T-helper 17 cell (primary cell): Measurements from ENCODE around the gene NDUFA8. TPM values are rescaled to one million over a fixed set of nuclear protein-coding genes. Genes with fewer than 3 reads are reported as not detected.

Experiments
- ATAC-seq: fragments of 150-1000 bp; cut with Tn5 transposase; 2 replicates; pipeline ENCODE4 v1.10.0; 2021; ENCODE audit warnings: mild to moderate bottlenecking, moderate library complexity
- DNase-seq, 3 donors: peaks; one replicate each; pipeline versions ENCODE4 v3.0.0 to v3.0.0-alpha.2; 2020 to 2021
- H3K9me3 ChIP-seq: one replicate; pipeline ENCODE4 v1.7.0; 2013; ENCODE audit warnings: low read length, mild to moderate bottlenecking; ENCODE audit not compliant: control insufficient read depth, poor library complexity, severe bottlenecking
- H3K27ac Mint-ChIP-seq: one replicate; pipeline ENCODE4 v1.8.0; 2022; ENCODE audit warnings: mild to moderate bottlenecking, moderate library complexity, mixed read lengths
- H3K27me3 Mint-ChIP-seq: one replicate; pipeline ENCODE4 v1.8.0; 2022; ENCODE audit warnings: mixed read lengths
- H3K36me3 Mint-ChIP-seq: one replicate; pipeline ENCODE4 v1.8.0; 2022; ENCODE audit warnings: low read depth, mixed read lengths
- H3K4me1 Mint-ChIP-seq: one replicate; pipeline ENCODE4 v1.8.0; 2022; ENCODE audit warnings: mild to moderate bottlenecking, mixed read lengths
- H3K4me3 Mint-ChIP-seq: one replicate; pipeline ENCODE4 v1.8.0; 2022; ENCODE audit warnings: mild to moderate bottlenecking, moderate library complexity, mixed read lengths
- total RNA-seq, 4 donors: library from RNA in 2 of 4; stranded (reverse) in 2 of 4; gene quantifications; one replicate each; pipeline ENCODE4 v1.2.3 and lab custom pipeline; 2022 to 2026

The NDUFA8 gene
- total RNA-seq, 2 donors from 2014 or later = 9.2 to 13.0 TPM

- DNase-seq (no peak), ATAC-seq (no peak)
- H3K27ac Mint-ChIP-seq = peak overlapping the region; percentile 19
- H3K4me1 Mint-ChIP-seq = peaks cover 9% of the 10 kb centered on the region
- no peaks in the 10 kb centered on the region for H3K9me3 ChIP-seq
- no peaks in the 10 kb centered on the region for H3K27me3 Mint-ChIP-seq
- peaks cover 14% of the 10 kb centered on the region for H3K36me3 Mint-ChIP-seq
- H3K4me3 Mint-ChIP-seq = no peak overlapping the region
Observed at GRCh38 chr9:122141671-122142070, 17.9 kb downstream of the NDUFA8 start.

GRCh38 chr9:122140368-122141193 lies 19.0 kb downstream of the NDUFA8 start:
- no peak overlapping the region for H3K4me3 Mint-ChIP-seq
- ATAC-seq = no peak
- DNase-seq = no peak
- peaks cover 14% of the 10 kb centered on the region for H3K36me3 Mint-ChIP-seq
- no peak overlapping the region for H3K27ac Mint-ChIP-seq
- no peaks in the 10 kb centered on the region for H3K27me3 Mint-ChIP-seq
- H3K4me1 Mint-ChIP-seq = peaks cover 9% of the 10 kb centered on the region
- no peaks in the 10 kb centered on the region for H3K9me3 ChIP-seq

GRCh38 chr9:122138560-122139268 lies 20.9 kb downstream of the NDUFA8 start:
- H3K9me3 ChIP-seq = no peaks in the 10 kb centered on the region
- Mint-ChIP-seq H3K4me1 (peaks cover 5% of the 10 kb centered on the region), H3K36me3 (peaks cover 6% of the 10 kb centered on the region), H3K4me3 (no peak overlapping the region), H3K27ac (no peak overlapping the region), H3K27me3 (no peaks in the 10 kb centered on the region)
- DNase-seq (no peak), ATAC-seq (no peak)

- H3K9me3 ChIP-seq = no peaks in the 10 kb centered on the region
- H3K27ac Mint-ChIP-seq = no peak overlapping the region
- no peak overlapping the region for H3K4me3 Mint-ChIP-seq
- H3K36me3 Mint-ChIP-seq = peaks cover 2% of the 10 kb centered on the region
- ATAC-seq (no peak), DNase-seq (no peak)
- peaks cover 14% of the 10 kb centered on the region for H3K27me3 Mint-ChIP-seq
- H3K4me1 Mint-ChIP-seq = peaks cover 3% of the 10 kb centered on the region
Observed at GRCh38 chr9:122135529-122135859, 24.1 kb downstream of the NDUFA8 start.

- H3K9me3 ChIP-seq = no peaks in the 10 kb centered on the region
- no peak overlapping the region for H3K4me3 Mint-ChIP-seq
- DNase-seq (no peak), ATAC-seq (no peak)
- no peak overlapping the region for H3K27ac Mint-ChIP-seq
- peaks cover 3% of the 10 kb centered on the region for H3K4me1 Mint-ChIP-seq
- peaks cover 2% of the 10 kb centered on the region for H3K36me3 Mint-ChIP-seq
- peaks cover 15% of the 10 kb centered on the region for H3K27me3 Mint-ChIP-seq
Observed at GRCh38 chr9:122134822-122135528, 24.6 kb downstream of the NDUFA8 start.

- peaks cover 2% of the 10 kb centered on the region for H3K36me3 Mint-ChIP-seq
- ATAC-seq = no peak
- H3K9me3 ChIP-seq = no peaks in the 10 kb centered on the region
- peaks cover 15% of the 10 kb centered on the region for H3K27me3 Mint-ChIP-seq
- no peak overlapping the region for H3K4me3 Mint-ChIP-seq
- no peak for DNase-seq
- H3K4me1 Mint-ChIP-seq = peaks cover 3% of the 10 kb centered on the region
- no peak overlapping the region for H3K27ac Mint-ChIP-seq
Observed at GRCh38 chr9:122133984-122134535, 25.5 kb downstream of the NDUFA8 start.

GRCh38 chr9:122133263-122133983 lies 26.2 kb downstream of the NDUFA8 start:
- H3K4me3 Mint-ChIP-seq = no peak overlapping the region
- peaks cover 15% of the 10 kb centered on the region for H3K27me3 Mint-ChIP-seq
- ATAC-seq (no peak), DNase-seq (no peak)
- peaks cover 2% of the 10 kb centered on the region for H3K36me3 Mint-ChIP-seq
- H3K4me1 Mint-ChIP-seq = peaks cover 3% of the 10 kb centered on the region
- no peak overlapping the region for H3K27ac Mint-ChIP-seq
- no peaks in the 10 kb centered on the region for H3K9me3 ChIP-seq

GRCh38 chr9:122132539-122132938 lies 27.0 kb downstream of the NDUFA8 start:
- Mint-ChIP-seq H3K4me3 (no peak overlapping the region), H3K27ac (no peak overlapping the region)

GRCh38 chr9:122131401-122132001 lies 28.1 kb downstream of the NDUFA8 start:
- H3K27me3 Mint-ChIP-seq = peaks cover 17% of the 10 kb centered on the region
- DNase-seq (no peak), ATAC-seq (no peak)
- peaks cover 6% of the 10 kb centered on the region for H3K4me1 Mint-ChIP-seq
- no peaks in the 10 kb centered on the region for H3K9me3 ChIP-seq
- no peak overlapping the region for H3K27ac Mint-ChIP-seq
- H3K4me3 Mint-ChIP-seq = no peak overlapping the region
- peaks cover 3% of the 10 kb centered on the region for H3K36me3 Mint-ChIP-seq

More at GRCh38 chr9:122132539-122132938, 27.0 kb downstream of the NDUFA8 start:
- DNase-seq (no peak), ATAC-seq (no peak)
- Mint-ChIP-seq H3K4me1 (peaks cover 3% of the 10 kb centered on the region), H3K36me3 (peaks cover 2% of the 10 kb centered on the region), H3K27me3 (peaks cover 15% of the 10 kb centered on the region)
- no peaks in the 10 kb centered on the region for H3K9me3 ChIP-seq

- no peaks in the 10 kb centered on the region for H3K9me3 ChIP-seq
- ATAC-seq (no peak), DNase-seq (no peak)
- H3K36me3 Mint-ChIP-seq = peaks cover 6% of the 10 kb centered on the region
- H3K27me3 Mint-ChIP-seq = peaks cover 24% of the 10 kb centered on the region
- H3K27ac Mint-ChIP-seq = no peak overlapping the region
- no peak overlapping the region for H3K4me3 Mint-ChIP-seq
- peaks cover 10% of the 10 kb centered on the region for H3K4me1 Mint-ChIP-seq
Observed at GRCh38 chr9:122130837-122131236, 28.7 kb downstream of the NDUFA8 start.

GRCh38 chr9:122129969-122130368 lies 29.6 kb downstream of the NDUFA8 start:
- H3K4me3 Mint-ChIP-seq = no peak overlapping the region
- ATAC-seq (no peak), DNase-seq (no peak)
- peaks cover 14% of the 10 kb centered on the region for H3K4me1 Mint-ChIP-seq
- no peaks in the 10 kb centered on the region for H3K9me3 ChIP-seq
- peaks cover 32% of the 10 kb centered on the region for H3K27me3 Mint-ChIP-seq
- H3K27ac Mint-ChIP-seq = no peak overlapping the region
- H3K36me3 Mint-ChIP-seq = peaks cover 10% of the 10 kb centered on the region

GRCh38 chr9:122128969-122129343 lies 30.6 kb downstream of the NDUFA8 start:
- Mint-ChIP-seq H3K4me3 (no peak overlapping the region), H3K27me3 (peaks cover 42% of the 10 kb centered on the region), H3K36me3 (peaks cover 10% of the 10 kb centered on the region), H3K4me1 (peaks cover 18% of the 10 kb centered on the region), H3K27ac (peak overlapping the region; percentile 29)
- DNase-seq = no peak
- no peak for ATAC-seq
- no peaks in the 10 kb centered on the region for H3K9me3 ChIP-seq
